NCI-H226 (cell line): ENCODE data around the gene HLA-DQB2.

Source experiments
- DNase-seq: peaks from one replicate; pipeline ENCODE4 v3.0.0-alpha.2; 2015

The HLA-DQB2 gene

DNA sequence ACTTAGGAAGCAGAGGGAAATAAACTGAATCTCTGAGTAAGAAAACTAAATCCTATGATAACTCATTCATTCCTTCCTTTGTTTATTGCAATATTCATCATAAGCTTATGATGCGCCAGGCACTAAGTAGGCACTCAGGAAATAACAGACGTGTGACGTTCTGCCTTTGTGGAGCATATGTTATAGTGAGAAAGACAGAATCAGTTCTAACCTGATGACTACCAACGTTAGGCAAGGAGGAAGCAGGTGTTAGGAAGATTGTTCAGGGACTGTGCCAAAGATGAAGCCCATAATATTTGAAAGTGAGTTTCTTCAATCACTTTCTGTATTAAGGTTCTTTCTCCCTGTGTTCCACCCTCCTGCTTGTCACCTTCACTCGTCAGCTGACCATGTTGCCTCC lies 18.6 kb downstream of the HLA-DQB2 start:
- DNase-seq, result no peak

DNA sequence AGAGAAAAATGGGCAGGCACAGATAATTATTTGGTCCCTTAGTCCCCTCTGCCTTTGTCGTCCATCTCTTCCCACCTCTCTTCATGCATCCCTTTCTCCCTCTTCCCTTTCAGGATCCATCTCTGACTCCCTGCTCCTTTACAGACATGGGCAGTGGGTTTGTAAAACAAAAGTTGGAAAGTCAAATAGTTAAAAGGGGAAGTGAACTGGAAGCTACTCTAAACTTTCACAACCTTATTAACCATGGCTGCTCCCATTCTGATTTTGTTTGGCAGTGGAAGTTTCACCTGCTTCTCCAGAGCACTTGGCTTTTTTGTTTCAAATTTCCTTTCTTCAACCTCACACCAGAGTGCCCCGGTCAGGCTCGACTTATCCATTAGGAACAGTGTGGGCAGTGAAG lies 21.0 kb downstream of the HLA-DQB2 start:
- no peak for DNase-seq

DNA sequence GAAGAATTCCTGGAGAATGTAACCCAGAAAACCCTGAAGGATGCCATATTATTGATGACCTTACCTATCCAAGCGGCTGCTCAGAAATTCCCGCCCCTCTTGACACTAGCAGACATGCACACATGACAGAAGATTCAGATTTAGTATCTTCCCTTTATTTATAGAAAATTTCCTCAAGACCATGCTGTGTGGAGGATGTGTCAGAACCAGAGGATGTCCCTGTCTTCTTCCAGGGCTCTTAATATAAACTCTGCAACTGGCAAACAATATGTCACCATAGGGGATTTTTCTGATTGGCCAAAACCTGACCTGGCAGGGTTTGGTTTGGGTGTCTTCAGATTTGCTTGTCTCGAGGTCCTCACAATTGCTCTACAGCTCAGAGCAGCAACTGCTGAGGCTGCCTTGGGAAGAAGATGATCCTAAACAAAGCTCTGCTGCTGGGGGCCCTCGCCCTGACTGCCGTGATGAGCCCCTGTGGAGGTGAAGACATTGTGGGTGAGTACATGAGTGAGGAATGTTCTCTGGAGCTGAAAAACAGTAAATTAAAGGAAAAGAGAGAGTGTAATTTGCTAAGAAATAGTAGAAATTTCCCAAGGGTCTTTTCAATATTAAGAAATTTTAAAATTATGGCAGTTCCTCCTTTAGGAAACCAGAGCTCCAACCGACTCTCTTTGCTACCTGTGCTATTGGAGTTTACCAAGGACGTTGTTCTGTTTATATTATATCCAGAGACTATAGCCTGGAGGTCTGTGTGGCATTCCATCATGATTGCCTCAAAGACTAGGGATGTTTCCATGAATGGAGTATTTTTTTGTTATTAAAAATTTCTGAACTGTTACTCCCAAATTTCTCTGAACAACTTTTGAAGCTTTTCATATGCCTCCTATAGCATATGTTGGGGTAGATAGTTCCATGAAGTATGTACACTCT lies 22.0 kb downstream of the HLA-DQB2 start, which contains the start of gene HLA-DQA2:
Gene HLA-DQA2, plus strand, starts transcription at position 361 of the 930 bp plus-strand sequence. Its CDS starts 53 bp downstream, at position 414.
- no peak for DNase-seq

DNA sequence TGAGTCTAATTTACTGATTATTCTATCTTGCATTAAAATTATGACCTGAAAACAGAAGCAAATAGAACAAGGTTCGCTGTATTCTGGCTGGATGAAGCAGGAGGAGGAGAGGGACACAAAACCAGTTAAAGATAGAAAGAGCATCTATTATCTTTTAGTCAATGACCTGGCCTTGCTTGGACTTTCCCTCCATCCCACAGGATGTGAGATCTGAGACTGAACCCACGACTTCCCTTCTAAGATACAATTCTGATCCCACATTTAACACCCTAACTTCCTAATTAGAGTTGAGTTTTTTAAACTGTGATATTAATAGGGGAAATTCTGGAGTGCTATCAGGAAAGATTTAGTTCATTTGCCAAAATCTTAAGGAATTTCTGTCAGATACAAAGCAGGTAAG lies 25.2 kb downstream of the HLA-DQB2 start:
- DNase-seq, result no peak

DNA sequence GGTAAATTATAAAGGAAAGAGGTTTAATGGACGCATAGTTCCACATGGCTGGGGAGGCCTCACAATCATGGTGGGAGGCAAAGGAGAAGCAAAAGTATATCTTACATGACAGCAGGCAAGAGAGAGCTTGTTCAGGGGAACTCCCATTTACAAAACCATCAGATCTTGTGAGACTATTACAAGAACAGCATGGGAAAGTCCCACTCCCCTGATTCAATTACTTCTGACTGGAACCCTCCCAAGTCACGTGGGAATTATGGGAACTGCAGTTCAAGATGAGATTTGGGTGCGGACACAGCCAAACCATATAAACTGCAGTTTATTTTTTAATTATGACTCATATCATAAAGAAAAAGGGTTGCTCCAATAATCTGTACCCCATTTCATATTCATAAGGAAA lies 44.5 kb downstream of the HLA-DQB2 start:
- DNase-seq, result no peak

DNA sequence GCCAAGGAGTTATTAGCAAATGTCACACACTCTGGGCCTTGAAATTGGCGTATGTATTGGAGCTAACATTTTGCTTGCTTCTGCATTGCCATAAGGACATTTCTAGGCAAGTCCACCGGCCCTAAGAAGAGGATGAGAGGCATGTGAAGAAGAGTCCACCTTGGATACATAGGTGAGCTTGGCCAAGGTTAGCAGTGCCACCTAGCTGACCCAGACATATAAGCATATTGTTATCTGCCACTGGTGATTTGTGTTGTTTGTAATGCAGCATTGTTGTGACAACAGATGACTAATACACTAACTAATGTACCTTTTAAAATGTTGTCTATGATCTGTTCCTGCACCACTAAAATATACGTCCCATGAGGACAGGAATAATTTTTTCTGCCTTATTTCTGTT lies 46.9 kb downstream of the HLA-DQB2 start:
- no peak for DNase-seq

DNA sequence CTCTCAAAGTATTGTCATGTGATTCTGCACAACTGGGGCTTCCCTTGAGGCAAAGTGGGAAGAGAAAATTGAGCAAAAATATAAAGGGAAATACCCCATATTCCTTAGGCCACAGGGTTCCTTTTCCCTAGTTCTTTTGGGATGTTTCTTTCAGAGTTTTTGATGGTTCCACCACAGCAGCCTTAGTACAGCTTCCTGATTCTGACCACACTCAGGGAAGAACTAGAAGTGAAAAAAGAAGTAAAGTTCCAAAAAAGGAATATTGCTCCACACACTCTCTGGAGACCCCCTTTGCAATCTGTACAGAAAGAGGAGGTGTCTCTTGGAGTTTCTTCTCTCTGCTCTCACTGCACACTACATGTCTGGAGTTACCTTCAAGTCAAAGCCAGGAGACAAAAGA lies 50.1 kb downstream of the HLA-DQB2 start:
- DNase-seq, result no peak

DNA sequence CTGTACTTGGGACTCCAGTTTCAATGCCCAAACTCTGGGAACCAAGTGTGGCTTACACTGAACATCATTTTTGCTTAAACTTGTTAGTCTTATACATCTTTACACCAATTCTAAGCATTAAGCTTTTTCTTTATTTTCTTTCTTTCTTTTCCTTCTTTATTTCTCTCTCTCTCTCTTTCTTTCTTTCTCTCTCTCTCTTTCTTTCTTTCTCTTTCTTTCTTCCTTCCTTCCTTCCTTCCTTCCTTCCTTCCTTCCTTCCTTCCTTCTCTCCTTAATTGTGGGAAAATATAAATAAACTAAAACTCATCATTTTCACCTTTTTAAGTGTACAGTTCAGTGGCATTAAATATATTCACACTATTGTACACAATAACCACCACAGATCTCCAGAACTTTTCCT lies 53.7 kb downstream of the HLA-DQB2 start:
- no peak for DNase-seq
